HG03025 (cell line): ENCODE data around the gene GALNT2.

Source experiments
- ATAC-seq: cut with Tn5 transposase; IDR thresholded peaks from one replicate; pipeline ENCODE4 v1.9.1; 2021; ENCODE audit warnings: mild to moderate bottlenecking, moderate library complexity; ENCODE audit not compliant: unreplicated experiment, low FRiP score

Gene GALNT2

GRCh38 chr1:230050973-230051735 is 15.9 kb upstream of the GALNT2 start:
- ATAC-seq = no peak

GRCh38 chr1:230052018-230052417 is 15.0 kb upstream of the GALNT2 start:
- ATAC-seq = no peak

GRCh38 chr1:230052665-230053064 is 14.4 kb upstream of the GALNT2 start:
- ATAC-seq = no peak

GRCh38 chr1:230054092-230054749 is 12.8 kb upstream of the GALNT2 start:
- ATAC-seq = no peak

GRCh38 chr1:230056098-230056497 is 10.9 kb upstream of the GALNT2 start:
- no peak for ATAC-seq

- no peak for ATAC-seq
Measured at GRCh38 chr1:230057100-230057499, 9.9 kb upstream of the GALNT2 start.

GRCh38 chr1:230057681-230058565 is 9.1 kb upstream of the GALNT2 start:
- no peak for ATAC-seq

GRCh38 chr1:230058626-230059025 is 8.4 kb upstream of the GALNT2 start:
- no peak for ATAC-seq

GRCh38 chr1:230061801-230062200 is 5.2 kb upstream of the GALNT2 start:
- ATAC-seq = no peak

- no peak for ATAC-seq
Measured at GRCh38 chr1:230062521-230062920, 4.5 kb upstream of the GALNT2 start.

- ATAC-seq = no peak
Measured at GRCh38 chr1:230064283-230064682, 2.8 kb upstream of the GALNT2 start.

- no peak for ATAC-seq
Measured at GRCh38 chr1:230065161-230065560, 1.9 kb upstream of the GALNT2 start.

- no peak for ATAC-seq
Measured at GRCh38 chr1:230065571-230065970, 1.5 kb upstream of the GALNT2 start.

GRCh38 chr1:230066031-230066430 is 1.0 kb upstream of the GALNT2 start:
- no peak for ATAC-seq

GRCh38 chr1:230067419-230067870 is 407 bp downstream of the GALNT2 start:
- ATAC-seq = peak; percentile 26

- ATAC-seq = peak; percentile 15
Measured at GRCh38 chr1:230067871-230068620, 1.0 kb downstream of the GALNT2 start.

GRCh38 chr1:230068621-230068873 is 1.5 kb downstream of the GALNT2 start:
- ATAC-seq = no peak

GRCh38 chr1:230068952-230069684 is 2.1 kb downstream of the GALNT2 start:
- ATAC-seq = no peak

GRCh38 chr1:230069796-230070195 is 2.8 kb downstream of the GALNT2 start:
- ATAC-seq = no peak
